Upper lobe of left lung (tissue), 6 donors: ENCODE measurements around the gene FAM184B. TPM values are rescaled to one million over a fixed set of nuclear protein-coding genes. Genes with fewer than 3 reads are reported as not detected.

Source experiments
- ATAC-seq, 2 donors: fragments of 200-7000 bp; cut with Tn5 transposase; one replicate each; pipeline ENCODE4 v1.9.1; 2022; ENCODE audit warnings: mild to moderate bottlenecking in 2 of 2, moderate library complexity in 2 of 2; ENCODE audit not compliant: low FRiP score in 2 of 2
- DNase-seq, 2 donors: peaks; one replicate each; pipeline ENCODE4 v3.0.0-alpha.2; 2019 to 2020
- H3K27ac ChIP-seq, 4 donors: fragments of 200-600 bp; sonication (generic); one replicate each; pipeline ENCODE4 v1.5.1; 2016 to 2019
- H3K27me3 ChIP-seq, 4 donors: fragments of 200-600 bp; sonication (generic); one replicate each; pipeline ENCODE4 v1.5.1; 2017 to 2019
- H3K36me3 ChIP-seq, 4 donors: fragments of 200-600 bp; sonication (generic); one replicate each; pipeline ENCODE4 v1.5.1; 2016 to 2019
- H3K4me1 ChIP-seq, 4 donors: fragments of 200-600 bp; sonication (generic); one replicate each; pipeline ENCODE4 v1.5.1; 2018 to 2019
- H3K4me3 ChIP-seq, 4 donors: fragments of 200-600 bp; sonication (generic); one replicate each; pipeline ENCODE4 v1.5.1; 2017 to 2019; ENCODE audit warnings: mild to moderate bottlenecking in 2 of 4, moderate library complexity in 1 of 4
- H3K9me3 ChIP-seq, 4 donors: fragments of 200-600 bp; sonication (generic); one replicate each; pipeline ENCODE4 v1.5.1; 2018 to 2019
- EP300 ChIP-seq, 4 donors: sonication (generic); formaldehyde crosslinking; IDR thresholded peaks; one replicate each; pipeline ENCODE4 v1.5.1; 2017; ENCODE audit warnings: antibody characterized with exemption in 4 of 4, control low read depth in 2 of 4
- POLR2A ChIP-seq, 4 donors: fragments of 450-650 bp; IDR thresholded peaks; one replicate each; pipeline ENCODE4 v1.5.1; 2016 to 2017; ENCODE audit warnings: antibody characterized with exemption in 4 of 4, mild to moderate bottlenecking in 2 of 4
- POLR2AphosphoS5 ChIP-seq, 2 donors: sonication (generic); formaldehyde crosslinking; IDR thresholded peaks; one replicate each; pipeline ENCODE4 v1.5.1; 2017; ENCODE audit warnings: antibody characterized with exemption in 2 of 2
- WGBS, 2 donors: methylation state at CpG; one replicate each; pipeline ENCODE4 v1.1.5; 2017 to 2018; 5-methylcytosine and 5-hydroxymethylcytosine counted together
- total RNA-seq, 6 donors: library from RNA; depleted of rRNA in 4 of 6; stranded (reverse); fragments of >200 nt in 4 of 6; gene quantifications; one replicate each; pipeline versions ENCODE4 v1.1.0 to v1.2.1, GENCODE V29; 2016 to 2021
- TF ChIP-seq, protein P1 (sequence below), 6 experiments: fragments of 450-650 bp in 4 of 6; fragments of 200-600 bp in 2 of 6; sonication (generic) in 2 of 6; IDR thresholded peaks; one replicate each; pipeline ENCODE4 v1.5.1; 2016 to 2019; ENCODE audit warnings: antibody characterized with exemption in 6 of 6
- donor health status: DM: no; HTN: no; CAD: no; lungs with moderate emphysema.
- donor health status: DM: no; HTN: yes; CAD: no; lungs with severe emphysema.

The FAM184B gene
- total RNA-seq, 6 donors from 2014 or later = 0.13 to 1.0 (median 0.34) TPM

DNA sequence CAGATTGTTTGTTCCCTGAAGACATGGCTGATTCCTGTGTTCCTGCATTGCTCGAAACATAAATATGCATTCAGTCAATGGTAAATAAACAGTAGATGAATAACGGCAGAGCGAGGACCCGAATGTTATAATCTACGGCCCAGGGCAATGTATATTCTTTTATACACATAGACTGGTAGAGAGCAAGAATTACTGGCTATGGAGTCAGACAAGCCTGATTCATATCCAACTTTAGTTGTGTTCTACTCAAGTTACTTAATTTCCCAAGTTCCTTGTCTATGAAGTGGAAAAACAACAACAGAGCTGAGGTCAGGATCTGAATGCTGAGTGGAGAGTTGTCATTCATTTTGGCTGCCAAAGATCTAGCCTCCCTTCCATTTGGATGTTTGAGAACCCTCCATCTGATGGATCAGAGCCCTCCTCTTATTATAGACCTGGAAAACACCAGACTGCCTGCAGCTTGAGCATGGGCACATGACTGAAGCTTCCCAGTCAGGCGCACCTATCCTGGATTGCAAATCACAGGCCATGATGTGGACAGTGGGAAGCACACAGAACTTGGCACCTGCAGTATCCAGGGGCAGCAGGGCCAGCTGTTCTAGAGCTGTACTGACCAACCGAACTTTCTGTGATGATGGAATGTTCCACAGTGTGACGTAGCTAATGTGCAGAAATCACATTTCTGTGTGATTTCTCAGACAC is 80.1 kb downstream of the FAM184B start:
- WGBS, 2 donors = 83 to 91% methylated on average over 6 to 8 of the region's 8 CpGs
- H3K9me3 ChIP-seq = no peaks in the 10 kb centered on the region
- DNase-seq (no peak), ATAC-seq (no peak)
- no peaks in the 10 kb centered on the region for H3K4me1 ChIP-seq
- no peak overlapping the region for H3K4me3 ChIP-seq
- H3K36me3 ChIP-seq = no peaks in the 10 kb centered on the region
- no peaks in the 10 kb centered on the region for H3K27me3 ChIP-seq
- TF ChIP-seq EP300 (IDR thresholded peaks at IDR 0.05) (no peak), POLR2AphosphoS5 (IDR thresholded peaks at IDR 0.05) (no peak), POLR2A (IDR thresholded peaks at IDR 0.05) (no peak)
- TF ChIP-seq, protein P1, sequence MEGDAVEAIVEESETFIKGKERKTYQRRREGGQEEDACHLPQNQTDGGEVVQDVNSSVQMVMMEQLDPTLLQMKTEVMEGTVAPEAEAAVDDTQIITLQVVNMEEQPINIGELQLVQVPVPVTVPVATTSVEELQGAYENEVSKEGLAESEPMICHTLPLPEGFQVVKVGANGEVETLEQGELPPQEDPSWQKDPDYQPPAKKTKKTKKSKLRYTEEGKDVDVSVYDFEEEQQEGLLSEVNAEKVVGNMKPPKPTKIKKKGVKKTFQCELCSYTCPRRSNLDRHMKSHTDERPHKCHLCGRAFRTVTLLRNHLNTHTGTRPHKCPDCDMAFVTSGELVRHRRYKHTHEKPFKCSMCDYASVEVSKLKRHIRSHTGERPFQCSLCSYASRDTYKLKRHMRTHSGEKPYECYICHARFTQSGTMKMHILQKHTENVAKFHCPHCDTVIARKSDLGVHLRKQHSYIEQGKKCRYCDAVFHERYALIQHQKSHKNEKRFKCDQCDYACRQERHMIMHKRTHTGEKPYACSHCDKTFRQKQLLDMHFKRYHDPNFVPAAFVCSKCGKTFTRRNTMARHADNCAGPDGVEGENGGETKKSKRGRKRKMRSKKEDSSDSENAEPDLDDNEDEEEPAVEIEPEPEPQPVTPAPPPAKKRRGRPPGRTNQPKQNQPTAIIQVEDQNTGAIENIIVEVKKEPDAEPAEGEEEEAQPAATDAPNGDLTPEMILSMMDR (IDR thresholded peaks at IDR 0.05) = no peak
- no peak overlapping the region for H3K27ac ChIP-seq

DNA sequence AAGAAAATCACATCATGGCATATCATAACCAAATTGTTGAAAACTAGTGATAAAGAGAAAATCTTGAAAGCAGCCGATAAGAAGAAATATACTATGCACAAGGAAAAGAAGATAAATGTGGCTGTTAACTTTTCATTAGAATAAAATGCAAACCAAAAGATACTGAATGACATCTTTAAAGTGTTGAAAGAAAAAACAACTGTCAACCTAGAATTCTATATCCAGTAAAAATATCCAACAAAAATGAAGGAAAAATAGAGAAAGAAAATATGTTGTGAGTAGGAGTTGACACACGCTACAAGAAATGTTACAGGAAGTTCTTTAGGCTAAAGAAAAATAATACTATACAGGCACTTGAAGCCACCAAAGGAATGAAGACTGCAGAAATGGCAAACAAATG is 82.0 kb downstream of the FAM184B start:
- ATAC-seq = no peak
- H3K4me1 ChIP-seq = no peaks in the 10 kb centered on the region
- no peak overlapping the region for H3K4me3 ChIP-seq
- WGBS, 2 donors = 77 to 97% methylated on average over 2 of the region's 2 CpGs
- H3K27me3 ChIP-seq = no peaks in the 10 kb centered on the region
- no peaks in the 10 kb centered on the region for H3K36me3 ChIP-seq
- H3K9me3 ChIP-seq = no peaks in the 10 kb centered on the region
- TF ChIP-seq POLR2AphosphoS5 (IDR thresholded peaks at IDR 0.05) (no peak), EP300 (IDR thresholded peaks at IDR 0.05) (no peak), POLR2A (IDR thresholded peaks at IDR 0.05) (no peak)
- TF ChIP-seq, protein P1 (IDR thresholded peaks at IDR 0.05) = no peak
- no peak for DNase-seq
- H3K27ac ChIP-seq = no peak overlapping the region

DNA sequence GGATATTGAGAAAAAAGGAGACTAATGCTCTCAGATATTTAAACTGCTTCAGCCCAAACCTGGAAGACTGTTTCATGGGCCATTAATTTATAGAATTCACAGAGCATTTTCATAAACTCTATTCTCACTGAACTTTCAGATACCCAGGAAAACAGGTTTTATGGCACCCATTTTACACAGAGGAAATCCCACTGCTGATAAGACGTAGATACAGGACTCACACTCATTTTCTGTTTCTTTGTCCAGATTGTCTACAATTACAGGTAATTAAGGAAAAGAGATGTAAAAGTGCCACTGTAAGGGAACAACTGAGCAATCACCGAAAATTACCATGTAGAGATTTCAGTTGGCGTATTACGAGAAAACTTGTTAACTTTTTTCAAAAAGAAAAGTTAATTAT is 83.3 kb downstream of the FAM184B start:
- Histone ChIP-seq H3K27me3 (no peaks in the 10 kb centered on the region), H3K9me3 (no peaks in the 10 kb centered on the region), H3K4me3 (no peak overlapping the region), H3K36me3 (no peaks in the 10 kb centered on the region), H3K4me1 (no peaks in the 10 kb centered on the region), H3K27ac (no peak overlapping the region)
- no peak for ATAC-seq
- DNase-seq = no peak
- 65 to 72% methylated on average over 4 of the region's 4 CpGs for WGBS, 2 donors
- no peak for TF ChIP-seq POLR2AphosphoS5 (IDR thresholded peaks at IDR 0.05)
- no peak for TF ChIP-seq POLR2A (IDR thresholded peaks at IDR 0.05)
- no peak for TF ChIP-seq EP300 (IDR thresholded peaks at IDR 0.05)
- TF ChIP-seq, protein P1 (IDR thresholded peaks at IDR 0.05) = no peak

DNA sequence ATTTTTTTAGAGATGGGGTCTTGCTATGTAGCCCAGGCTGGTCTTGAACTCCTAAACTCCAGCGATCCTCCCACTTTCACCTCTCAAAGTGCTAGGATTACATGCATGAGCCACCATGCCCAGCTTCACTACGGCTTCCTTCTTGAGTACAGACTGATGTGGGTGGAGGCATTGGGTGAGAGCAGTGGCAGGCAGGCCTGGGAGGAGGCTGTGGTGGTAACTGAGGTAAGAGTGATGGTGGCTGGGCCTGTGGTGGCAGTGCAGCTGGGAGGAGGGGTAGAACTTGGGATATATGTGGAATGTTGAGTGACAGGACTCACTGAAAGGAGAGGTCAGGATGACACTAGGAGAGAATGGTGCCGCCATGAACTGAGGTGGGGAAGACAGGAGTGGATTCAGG is 86.1 kb downstream of the FAM184B start:
- 96 to 97% methylated on average over 3 of the region's 3 CpGs for WGBS, 2 donors
- ATAC-seq = peak; percentile 16 to 28
- peak in 1 of 2 donors; percentile 3 for DNase-seq
- Histone ChIP-seq H3K27ac (no peak overlapping the region), H3K4me1 (no peaks in the 10 kb centered on the region), H3K36me3 (no peaks in the 10 kb centered on the region), H3K9me3 (no peaks in the 10 kb centered on the region), H3K27me3 (no peaks in the 10 kb centered on the region), H3K4me3 (no peak overlapping the region)
- TF ChIP-seq, protein P1 (IDR thresholded peaks at IDR 0.05) = no peak
- TF ChIP-seq EP300 (IDR thresholded peaks at IDR 0.05) (no peak), POLR2A (IDR thresholded peaks at IDR 0.05) (no peak), POLR2AphosphoS5 (IDR thresholded peaks at IDR 0.05) (no peak)

DNA sequence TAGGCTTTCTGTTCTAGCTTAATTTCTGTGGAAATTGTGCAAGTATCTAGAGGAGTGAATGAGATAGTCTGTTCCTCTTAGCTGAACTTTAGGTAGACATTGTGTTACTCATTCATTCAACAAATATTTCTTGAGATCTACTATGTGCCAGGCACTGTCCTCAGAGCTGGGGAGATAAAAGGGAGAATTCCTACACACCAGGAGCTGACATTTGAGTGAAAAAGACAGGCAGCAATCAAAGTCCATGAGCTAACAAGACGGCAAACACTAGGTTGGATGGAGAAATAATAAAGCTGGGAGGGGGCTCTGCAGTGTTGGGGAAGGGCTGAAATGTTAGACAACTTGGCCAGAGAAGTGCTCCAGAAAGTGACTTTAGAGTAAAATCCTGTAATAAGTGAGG is 86.9 kb downstream of the FAM184B start:
- DNase-seq (no peak), ATAC-seq (no peak)
- Histone ChIP-seq H3K27ac (no peak overlapping the region), H3K36me3 (no peaks in the 10 kb centered on the region), H3K27me3 (no peaks in the 10 kb centered on the region), H3K4me3 (no peak overlapping the region), H3K4me1 (no peaks in the 10 kb centered on the region), H3K9me3 (no peaks in the 10 kb centered on the region)
- WGBS, 2 donors = 29 to 39% methylated on average over 1 of the region's 1 CpG
- TF ChIP-seq POLR2AphosphoS5 (IDR thresholded peaks at IDR 0.05) (no peak), POLR2A (IDR thresholded peaks at IDR 0.05) (no peak), EP300 (IDR thresholded peaks at IDR 0.05) (no peak)
- TF ChIP-seq, protein P1 (IDR thresholded peaks at IDR 0.05) = no peak
